GM21423 (cell line): ENCODE measurements around the gene HNRNPU.
"Not testable (repeated sequence)": the region's sequence is repeated elsewhere in the genome, so short reads cannot be mapped to it uniquely, and the experiment has no call there.

Experiments used
- ATAC-seq: cut with Tn5 transposase; IDR thresholded peaks from one replicate; pipeline ENCODE4 v1.9.1; 2021; ENCODE audit warnings: mild to moderate bottlenecking, moderate library complexity; ENCODE audit not compliant: unreplicated experiment

The HNRNPU gene

GRCh38 chr1:244843148-244843978, 21.0 kb downstream of the HNRNPU start:
- ATAC-seq = no peak

- no peak for ATAC-seq
Observed at GRCh38 chr1:244841273-244841927, 22.9 kb downstream of the HNRNPU start.

GRCh38 chr1:244840219-244840794, 24.0 kb downstream of the HNRNPU start:
- no peak for ATAC-seq

GRCh38 chr1:244839656-244840055, 24.7 kb downstream of the HNRNPU start:
- ATAC-seq = no peak

- no peak for ATAC-seq
Observed at GRCh38 chr1:244837597-244838258, 26.6 kb downstream of the HNRNPU start.

- no peak for ATAC-seq
Observed at GRCh38 chr1:244836584-244836983, 27.8 kb downstream of the HNRNPU start.

GRCh38 chr1:244836135-244836521, 28.2 kb downstream of the HNRNPU start:
- ATAC-seq = no peak

GRCh38 chr1:244835276-244836134, 28.8 kb downstream of the HNRNPU start, which contains the start of gene COX20:
Gene COX20 (plus strand): TSS chr1:244835658. CDS start chr1:244835715, 57 bp downstream.
- peak; percentile 63 for ATAC-seq

GRCh38 chr1:244834543-244835275, 29.6 kb downstream of the HNRNPU start:
- peak; percentile 67 for ATAC-seq

- ATAC-seq = peak; percentile 8
Observed at GRCh38 chr1:244833734-244834542, 30.4 kb downstream of the HNRNPU start.

- not testable (repeated sequence) for ATAC-seq
Observed at GRCh38 chr1:244833260-244833659, 31.1 kb downstream of the HNRNPU start.

GRCh38 chr1:244830639-244831038, 33.7 kb downstream of the HNRNPU start:
- no peak for ATAC-seq

GRCh38 chr1:244826712-244827111, 37.6 kb downstream of the HNRNPU start:
- ATAC-seq = no peak

GRCh38 chr1:244822878-244823277, 41.5 kb downstream of the HNRNPU start:
- ATAC-seq = no peak

GRCh38 chr1:244821134-244821533, 43.2 kb downstream of the HNRNPU start:
- no peak for ATAC-seq

- ATAC-seq = no peak
Observed at GRCh38 chr1:244820131-244820530, 44.2 kb downstream of the HNRNPU start.

- no peak for ATAC-seq
Observed at GRCh38 chr1:244817415-244817894, 46.9 kb downstream of the HNRNPU start.

- ATAC-seq = no peak
Observed at GRCh38 chr1:244815600-244816099, 48.7 kb downstream of the HNRNPU start.
